ENCODE data around the gene DDIT3. TPM values are rescaled to one million over a fixed set of nuclear protein-coding genes. Genes with fewer than 3 reads are reported as not detected.

Gene DDIT3
- total RNA-seq, 1 experiment from 2014 or later = 14.1 TPM

DNA sequence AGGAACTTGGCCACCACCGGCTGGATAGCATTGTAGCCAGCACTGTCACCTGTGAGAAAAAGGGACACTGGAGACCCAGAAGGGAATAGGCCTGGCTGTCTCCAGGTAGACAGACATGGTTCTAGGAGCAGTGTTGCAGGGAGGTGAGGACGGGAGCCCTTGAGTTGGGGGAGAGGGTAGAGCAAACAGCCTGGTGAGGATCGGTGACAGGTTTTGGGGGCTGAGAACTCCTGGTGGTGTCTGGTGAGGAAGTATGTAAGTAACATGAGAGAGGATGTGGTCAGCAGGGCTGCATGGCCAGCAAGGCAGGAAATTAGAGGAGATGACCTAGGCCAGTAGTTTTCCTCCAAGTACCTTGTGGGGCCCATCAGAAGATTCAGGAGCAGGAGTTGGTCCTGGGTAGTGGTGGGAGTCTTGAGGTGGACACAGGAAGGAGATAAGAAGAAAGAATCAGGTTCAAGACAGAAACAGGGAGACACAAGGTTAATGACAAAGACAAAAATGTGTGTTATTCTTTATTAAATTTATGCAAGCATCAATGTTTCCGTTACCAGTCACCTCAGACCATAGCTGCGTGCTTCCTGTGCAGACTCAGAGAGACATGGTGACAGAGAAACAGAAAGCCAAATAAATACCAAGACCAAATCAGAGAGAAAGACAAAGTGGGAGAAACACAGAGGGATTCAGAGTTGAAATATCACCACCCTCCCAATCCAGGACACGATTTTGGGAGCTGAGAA is 40.8 kb downstream of the DDIT3 start, which contains the start of gene ARHGAP9:
ARHGAP9 (minus strand) TSS at position 491 of the 740 bp plus-strand sequence; CDS start at position 31, 460 bp downstream.
- Histone ChIP-seq H2BK120ac (ENCODE audit: low read depth, low read length, poor library complexity, severe bottlenecking) (no peak within 1 kb of the TSS), H3K27ac (ENCODE audit: insufficient read length, low read depth, low read length) (no peak within 1 kb of the TSS), H2AFZ (ENCODE audit: low read length) (no peak within 1 kb of the TSS), H2BK5ac (ENCODE audit: insufficient read length, low read length) (no peak within 1 kb of the TSS), H3K79me1 (ENCODE audit: insufficient read depth, low read depth, low read length, poor library complexity, severe bottlenecking) (no peaks in the 10 kb centered on the region), H3T11ph (ENCODE audit: low read length) (no peak within 1 kb of the TSS), H3K79me2 (ENCODE audit: insufficient read depth, low read length) (no peaks in the 10 kb centered on the region), H3K27me3 (ENCODE audit: insufficient read depth, low read length) (peaks cover 24% of the 10 kb centered on the region), H3K56ac (ENCODE audit: insufficient read length, low read depth, low read length) (no peak within 1 kb of the TSS), H3K4me1 (ENCODE audit: insufficient read depth, low read length) (peaks cover 3% of the 10 kb centered on the region; the same call in 1 of the 2 replicates), H4K20me1 (ENCODE audit: control insufficient read depth, insufficient read depth, insufficient read length) (peaks cover 3% of the 10 kb centered on the region), H4K5ac (ENCODE audit: insufficient read length, low read depth, low read length) (no peak within 1 kb of the TSS), H2BK12ac (ENCODE audit: insufficient read length, low read depth, low read length) (no peak within 1 kb of the TSS), H3K18ac (ENCODE audit: insufficient read length, low read depth, low read length) (no peak within 1 kb of the TSS), H4K91ac (ENCODE audit: insufficient read length, low read depth, low read length) (no peak within 1 kb of the TSS), H3K14ac (ENCODE audit: insufficient read depth, low read length) (no peak within 1 kb of the TSS), H3K4me2 (ENCODE audit: insufficient read depth, insufficient read length, low read length) (no peak within 1 kb of the TSS), H4K8ac (replicated peaks; ENCODE audit: insufficient read length, low read depth, low read length) (no peak within 1 kb of the TSS), H3K23ac (ENCODE audit: insufficient read length, low read depth, low read length) (no peak within 1 kb of the TSS), H2BK20ac (ENCODE audit: low read depth, low read length, poor library complexity, severe bottlenecking) (no peak within 1 kb of the TSS), H2AK5ac (ENCODE audit: insufficient read length, low read length) (no peak within 1 kb of the TSS), H3K9ac (ENCODE audit: extremely low read depth, insufficient read length, low read length) (no peak within 1 kb of the TSS), H3K4ac (ENCODE audit: low read depth, low read length) (no peak within 1 kb of the TSS), H3K9me3 (ENCODE audit: control insufficient read depth, low read depth, low read length) (no peaks in the 10 kb centered on the region), H2BK15ac (ENCODE audit: low read depth, low read length) (no peak within 1 kb of the TSS), H3K23me2 (ENCODE audit: insufficient read length, low read depth, low read length, poor library complexity, severe bottlenecking) (peaks cover 15% of the 10 kb centered on the region)
- Mint-ChIP-seq H3K4me1 (peaks cover 33 to 34% of the 10 kb centered on the region in 2 experiments), H3K27me3 (ENCODE audit: low read depth) (peaks cover 55% of the 10 kb centered on the region), H3K4me3 (no peak within 1 kb of the TSS; a peak in 1 of 5 replicates), H3K36me3 (ENCODE audit: insufficient read depth in 1 of 3, low read depth in 3 of 3) (no peaks in the 10 kb centered on the region; a peak in 2 of 7 replicates), H3K27ac (no peak within 1 kb of the TSS), H3K9me3 (no peaks in the 10 kb centered on the region)
- TF ChIP-seq, protein P1, sequence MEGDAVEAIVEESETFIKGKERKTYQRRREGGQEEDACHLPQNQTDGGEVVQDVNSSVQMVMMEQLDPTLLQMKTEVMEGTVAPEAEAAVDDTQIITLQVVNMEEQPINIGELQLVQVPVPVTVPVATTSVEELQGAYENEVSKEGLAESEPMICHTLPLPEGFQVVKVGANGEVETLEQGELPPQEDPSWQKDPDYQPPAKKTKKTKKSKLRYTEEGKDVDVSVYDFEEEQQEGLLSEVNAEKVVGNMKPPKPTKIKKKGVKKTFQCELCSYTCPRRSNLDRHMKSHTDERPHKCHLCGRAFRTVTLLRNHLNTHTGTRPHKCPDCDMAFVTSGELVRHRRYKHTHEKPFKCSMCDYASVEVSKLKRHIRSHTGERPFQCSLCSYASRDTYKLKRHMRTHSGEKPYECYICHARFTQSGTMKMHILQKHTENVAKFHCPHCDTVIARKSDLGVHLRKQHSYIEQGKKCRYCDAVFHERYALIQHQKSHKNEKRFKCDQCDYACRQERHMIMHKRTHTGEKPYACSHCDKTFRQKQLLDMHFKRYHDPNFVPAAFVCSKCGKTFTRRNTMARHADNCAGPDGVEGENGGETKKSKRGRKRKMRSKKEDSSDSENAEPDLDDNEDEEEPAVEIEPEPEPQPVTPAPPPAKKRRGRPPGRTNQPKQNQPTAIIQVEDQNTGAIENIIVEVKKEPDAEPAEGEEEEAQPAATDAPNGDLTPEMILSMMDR (conservative IDR thresholded peaks at IDR 0.05) = no peak
- no CpG with 5 or more reads among the region's 6 CpGs for WGBS (ENCODE audit: extremely low coverage, insufficient read length, low lambda C conversion rate)
- DNase-seq = no peak

Data from H9 (cell line).